CD14-positive monocyte (primary cell): Measurements from ENCODE around the gene MBNL3. TPM values are rescaled to one million over a fixed set of nuclear protein-coding genes. Genes with fewer than 3 reads are reported as not detected.

ENCODE experiments used
- DNase-seq, 3 donors: peaks; one replicate each; pipeline ENCODE4 v3.0.0-alpha.2; 2011 to 2022
- H2AFZ ChIP-seq: 2 replicates; pipeline ENCODE4 v1.6.0; 2012; ENCODE audit warnings: mild to moderate bottlenecking, low read depth, low read length, inconsistent platforms; ENCODE audit not compliant: insufficient read depth, poor library complexity, severe bottlenecking
- H3K27ac ChIP-seq, 2 donors: 1 replicate in 1 of 2; 2 replicates in 1 of 2; pipeline ENCODE4 v1.5.1; 2012 to 2013; ENCODE audit warnings: low read length in 2 of 2, control low read depth in 1 of 2, inconsistent platforms in 1 of 2, low read depth in 1 of 2, mild to moderate bottlenecking in 1 of 2
- H3K27me3 ChIP-seq, 2 donors: one replicate each; pipeline versions ENCODE4 v1.6.0 to v1.6.1; 2011 to 2013; ENCODE audit warnings: low read length in 2 of 2; ENCODE audit not compliant: control insufficient read depth in 2 of 2, insufficient read depth in 2 of 2
- H3K36me3 ChIP-seq, 2 donors: replicated peaks in 1 of 2; 1 replicate in 1 of 2; 2 replicates in 1 of 2; pipeline versions ENCODE4 v1.5.1 to v1.6.1; 2012 to 2013; ENCODE audit warnings: low read length in 2 of 2, control low read depth in 1 of 2, inconsistent platforms in 1 of 2, mild to moderate bottlenecking in 1 of 2; ENCODE audit not compliant: insufficient read depth in 2 of 2, control insufficient read depth in 1 of 2
- H3K4me1 ChIP-seq, 2 donors: 1 replicate in 1 of 2; 2 replicates in 1 of 2; pipeline versions ENCODE4 v1.5.1 to v1.6.1; 2012 to 2013; ENCODE audit warnings: low read length in 2 of 2, control low read depth in 1 of 2, inconsistent platforms in 1 of 2, mild to moderate bottlenecking in 1 of 2, moderate library complexity in 1 of 2; ENCODE audit not compliant: insufficient read depth in 2 of 2, control insufficient read depth in 1 of 2
- H3K4me2 ChIP-seq: replicated peaks from 2 replicates; pipeline ENCODE3; 2012; ENCODE audit warnings: low read length, moderate library complexity, mild to moderate bottlenecking; ENCODE audit not compliant: poor library complexity, severe bottlenecking; ENCODE audit errors: extremely low read depth
- H3K4me3 ChIP-seq, 3 experiments: fragments of 200-600 bp in 1 of 3; sonication (generic) in 1 of 3; replicated peaks in 1 of 3; 1 replicate in 2 of 3; 2 replicates in 1 of 3; pipeline ENCODE4 v1.5.1; 2011 to 2013; ENCODE audit warnings: low read length in 3 of 3, mild to moderate bottlenecking in 3 of 3, control low read depth in 2 of 3, low read depth in 2 of 3, inconsistent platforms in 1 of 3, moderate library complexity in 1 of 3
- H3K79me2 ChIP-seq: 2 replicates; pipeline ENCODE4 v1.6.0; 2012; ENCODE audit warnings: mild to moderate bottlenecking, control low read depth, inconsistent platforms, low read length, moderate library complexity; ENCODE audit not compliant: insufficient read depth
- H3K9ac ChIP-seq: 2 replicates; pipeline ENCODE4 v1.6.0; 2017; ENCODE audit warnings: low read length, mild to moderate bottlenecking; ENCODE audit not compliant: insufficient read depth, poor library complexity, severe bottlenecking
- H3K9me3 ChIP-seq, 2 donors: replicated peaks in 1 of 2; 1 replicate in 1 of 2; 2 replicates in 1 of 2; pipeline versions ENCODE4 v1.5.1 to v1.6.1; 2012 to 2013; ENCODE audit warnings: low read length in 2 of 2, control low read depth in 1 of 2; ENCODE audit not compliant: control insufficient read depth in 1 of 2, insufficient read depth in 1 of 2
- H4K20me1 ChIP-seq: 2 replicates; pipeline ENCODE4 v1.6.0; 2012; ENCODE audit warnings: mild to moderate bottlenecking, low read length, control low read depth, moderate library complexity; ENCODE audit not compliant: insufficient read depth
- H3K27ac Mint-ChIP-seq, 7 donors: one replicate each; pipeline ENCODE4 v1.8.0; 2020; ENCODE audit warnings: mild to moderate bottlenecking in 7 of 7, mixed read lengths in 7 of 7, moderate library complexity in 6 of 7, inconsistent platforms in 2 of 7
- H3K27me3 Mint-ChIP-seq, 3 donors: one replicate each; pipeline ENCODE4 v1.8.0; 2021 to 2022; ENCODE audit warnings: low read depth in 3 of 3, mild to moderate bottlenecking in 3 of 3, mixed read lengths in 3 of 3, moderate library complexity in 3 of 3, inconsistent platforms in 1 of 3
- H3K36me3 Mint-ChIP-seq, 2 donors: one replicate each; pipeline ENCODE4 v1.8.0; 2020; ENCODE audit warnings: mixed read lengths in 2 of 2, inconsistent platforms in 1 of 2, mild to moderate bottlenecking in 1 of 2
- H3K4me1 Mint-ChIP-seq: one replicate; pipeline ENCODE4 v1.8.0; 2020; ENCODE audit warnings: mild to moderate bottlenecking, mixed read lengths
- H3K4me3 Mint-ChIP-seq, 2 donors: one replicate each; pipeline ENCODE4 v1.8.0; 2020; ENCODE audit warnings: mild to moderate bottlenecking in 2 of 2, mixed read lengths in 2 of 2, moderate library complexity in 1 of 2
- H3K9me3 Mint-ChIP-seq, 7 donors: one replicate each; pipeline ENCODE4 v1.8.0; 2020 to 2022; ENCODE audit warnings: mixed read lengths in 7 of 7, mild to moderate bottlenecking in 6 of 7, moderate library complexity in 6 of 7, inconsistent platforms in 2 of 7
- WGBS: methylation state at CpG from one replicate; pipeline ENCODE4 v1.1.5; 2013; ENCODE audit warnings: missing lambda C conversion rate; ENCODE audit not compliant: insufficient coverage; 5-methylcytosine and 5-hydroxymethylcytosine counted together
- intact Hi-C, 2 donors: fragments of 100-400 bp; cut with micrococcal nuclease; formaldehyde crosslinking; loops; one replicate each; pipeline versions ENCODE4 v1.15.0 to v1.15.1; 2023
- polyA plus RNA-seq, 3 donors: library from polyadenylated mRNA; depleted of rRNA in 1 of 3; unstranded in 2 of 3; stranded (reverse) in 1 of 3; fragments of 300-500 nt in 2 of 3; fragments of >200 nt in 1 of 3; fragmentation: Illumina TruSeq in 2 of 3; gene quantifications; 1 replicate in 2 of 3; 2 replicates in 1 of 3; pipeline ENCODE4 v1.2.3, GENCODE V29; 2012 to 2021
- TF ChIP-seq, protein P1 (sequence below): fragments of 200-600 bp; IDR thresholded peaks from one replicate; pipeline ENCODE4 v1.8.0; 2022; ENCODE audit warnings: antibody characterized with exemption, mild to moderate bottlenecking

Gene MBNL3
- polyA plus RNA-seq, 3 donors, result 7.4 to 32.8 (median 22.4) TPM

DNA sequence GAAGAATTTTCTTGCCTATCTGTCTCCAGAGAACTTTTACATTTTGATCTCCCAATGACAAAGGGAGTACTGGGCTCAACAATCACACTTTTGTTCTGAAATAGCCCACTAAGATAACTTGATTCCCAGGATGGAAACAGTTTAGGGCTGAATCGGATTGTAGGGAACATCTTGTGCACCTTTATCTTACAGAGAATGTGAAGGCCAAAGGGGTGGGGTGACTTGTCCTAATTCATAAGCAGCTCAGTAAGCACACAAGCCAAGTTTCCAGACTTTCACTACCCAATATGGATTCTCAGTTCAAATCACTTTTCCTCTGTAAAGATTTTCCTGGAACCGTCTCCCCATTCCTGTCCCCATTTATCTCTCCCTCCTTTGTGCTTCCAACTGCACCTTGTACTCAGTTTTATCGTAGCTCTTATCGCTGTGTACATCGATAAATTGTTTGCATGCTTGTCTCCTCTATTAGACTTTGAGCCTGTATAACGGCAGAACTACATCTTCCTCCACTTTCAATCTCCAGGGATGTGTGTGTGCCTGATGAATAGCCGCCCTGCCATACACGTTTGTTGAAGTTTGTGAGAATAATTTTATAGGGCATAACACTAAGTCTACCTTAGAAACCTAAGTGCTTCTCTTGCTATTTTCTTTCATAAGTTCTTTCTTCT lies 77.4 kb downstream of the MBNL3 start:
- TF ChIP-seq, protein P1, sequence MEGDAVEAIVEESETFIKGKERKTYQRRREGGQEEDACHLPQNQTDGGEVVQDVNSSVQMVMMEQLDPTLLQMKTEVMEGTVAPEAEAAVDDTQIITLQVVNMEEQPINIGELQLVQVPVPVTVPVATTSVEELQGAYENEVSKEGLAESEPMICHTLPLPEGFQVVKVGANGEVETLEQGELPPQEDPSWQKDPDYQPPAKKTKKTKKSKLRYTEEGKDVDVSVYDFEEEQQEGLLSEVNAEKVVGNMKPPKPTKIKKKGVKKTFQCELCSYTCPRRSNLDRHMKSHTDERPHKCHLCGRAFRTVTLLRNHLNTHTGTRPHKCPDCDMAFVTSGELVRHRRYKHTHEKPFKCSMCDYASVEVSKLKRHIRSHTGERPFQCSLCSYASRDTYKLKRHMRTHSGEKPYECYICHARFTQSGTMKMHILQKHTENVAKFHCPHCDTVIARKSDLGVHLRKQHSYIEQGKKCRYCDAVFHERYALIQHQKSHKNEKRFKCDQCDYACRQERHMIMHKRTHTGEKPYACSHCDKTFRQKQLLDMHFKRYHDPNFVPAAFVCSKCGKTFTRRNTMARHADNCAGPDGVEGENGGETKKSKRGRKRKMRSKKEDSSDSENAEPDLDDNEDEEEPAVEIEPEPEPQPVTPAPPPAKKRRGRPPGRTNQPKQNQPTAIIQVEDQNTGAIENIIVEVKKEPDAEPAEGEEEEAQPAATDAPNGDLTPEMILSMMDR, result no peak
- H3K27me3 Mint-ChIP-seq, result peaks cover 0 to 5% (median 0%) of the 10 kb centered on the region in 3 donors
- no peak for DNase-seq
- Histone ChIP-seq H3K4me2 (no peak overlapping the region), H3K4me3 (no peak overlapping the region), H3K9me3 (no peaks in the 10 kb centered on the region), H3K27me3 (peaks cover 0 to 11% of the 10 kb centered on the region in 2 donors), H3K9ac (no peak overlapping the region), H3K4me1 (no peaks in the 10 kb centered on the region), H3K27ac (no peak overlapping the region), H4K20me1 (no peaks in the 10 kb centered on the region), H2AFZ (no peak overlapping the region), H3K36me3 (no peaks in the 10 kb centered on the region), H3K79me2 (no peaks in the 10 kb centered on the region)
- H3K9me3 Mint-ChIP-seq, result no peaks in the 10 kb centered on the region
- H3K4me3 Mint-ChIP-seq, result no peak overlapping the region
- peaks cover 4% of the 10 kb centered on the region for H3K4me1 Mint-ChIP-seq
- intact Hi-C loops, result no loop called here
- H3K36me3 Mint-ChIP-seq, result peaks cover 0 to 3% of the 10 kb centered on the region in 2 donors
- no peak overlapping the region for H3K27ac Mint-ChIP-seq
- WGBS, result 90% methylated on average over 2 of the region's 8 CpGs

DNA sequence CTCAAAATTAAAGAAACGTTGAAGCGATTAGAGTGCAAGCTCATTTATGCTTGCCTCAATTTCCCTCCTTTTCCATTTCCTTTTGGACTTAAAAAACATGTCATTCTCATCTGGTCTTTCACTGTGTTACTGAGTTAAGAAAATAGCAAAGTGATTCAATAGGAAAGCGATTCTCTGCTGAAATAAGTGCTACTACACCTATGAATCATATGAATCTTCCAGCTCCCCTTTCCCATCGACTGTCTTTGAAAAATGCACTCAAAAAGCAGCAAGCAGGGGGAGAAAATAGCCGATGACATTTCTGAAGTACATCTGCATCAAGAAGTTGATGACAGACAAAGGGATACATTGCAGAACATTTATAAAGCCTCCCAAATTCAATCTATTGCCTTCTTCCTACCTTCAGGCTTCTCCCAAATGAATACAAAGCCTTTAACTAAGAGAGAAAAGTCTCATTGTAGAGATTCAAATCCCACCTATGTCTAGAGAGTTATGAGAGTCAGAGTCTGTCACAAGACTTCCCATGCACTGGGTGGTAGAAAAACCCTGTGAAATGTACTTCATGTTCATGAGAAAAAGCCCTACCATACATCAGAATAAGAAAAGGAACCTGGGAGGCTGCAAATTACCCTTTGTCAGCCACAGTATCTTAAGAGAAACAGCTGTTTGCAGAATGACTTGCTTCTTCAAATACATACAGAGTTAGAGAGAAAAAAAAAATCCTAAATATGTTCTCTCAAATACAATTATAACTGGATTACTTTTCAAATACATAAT lies 78.9 kb downstream of the MBNL3 start:
- TF ChIP-seq, protein P1, result no peak
- H3K9me3 ChIP-seq, result no peaks in the 10 kb centered on the region
- Mint-ChIP-seq H3K9me3 (no peaks in the 10 kb centered on the region), H3K36me3 (peaks cover 6 to 7% of the 10 kb centered on the region in 2 donors), H3K4me1 (peaks cover 4% of the 10 kb centered on the region), H3K27ac (no peak overlapping the region), H3K27me3 (peaks cover 0 to 5% (median 0%) of the 10 kb centered on the region in 3 donors), H3K4me3 (no peak overlapping the region)
- H3K27ac ChIP-seq, result no peak overlapping the region
- no peaks in the 10 kb centered on the region for H3K36me3 ChIP-seq
- H3K4me1 ChIP-seq, result no peaks in the 10 kb centered on the region
- H3K4me2 ChIP-seq, result no peak overlapping the region
- H2AFZ ChIP-seq, result no peak overlapping the region
- no CpG with 5 or more reads among the region's 5 CpGs for WGBS
- H3K9ac ChIP-seq, result no peak overlapping the region
- H3K4me3 ChIP-seq, result no peak overlapping the region
- H4K20me1 ChIP-seq, result no peaks in the 10 kb centered on the region
- peaks cover 0 to 9% of the 10 kb centered on the region in 2 donors for H3K27me3 ChIP-seq
- intact Hi-C loops, result no loop called here
- no peaks in the 10 kb centered on the region for H3K79me2 ChIP-seq
- no peak for DNase-seq
